HG02852 (cell line): ENCODE measurements around the gene TRABD2B.

Experiments used
- ATAC-seq: cut with Tn5 transposase; IDR thresholded peaks from one replicate; pipeline ENCODE4 v1.9.1; 2021; ENCODE audit warnings: mild to moderate bottlenecking, moderate library complexity; ENCODE audit not compliant: unreplicated experiment

Gene TRABD2B

GRCh38 chr1:47745715-47746609 is 251.2 kb downstream of the TRABD2B start:
- peak; percentile 79 for ATAC-seq

DNA sequence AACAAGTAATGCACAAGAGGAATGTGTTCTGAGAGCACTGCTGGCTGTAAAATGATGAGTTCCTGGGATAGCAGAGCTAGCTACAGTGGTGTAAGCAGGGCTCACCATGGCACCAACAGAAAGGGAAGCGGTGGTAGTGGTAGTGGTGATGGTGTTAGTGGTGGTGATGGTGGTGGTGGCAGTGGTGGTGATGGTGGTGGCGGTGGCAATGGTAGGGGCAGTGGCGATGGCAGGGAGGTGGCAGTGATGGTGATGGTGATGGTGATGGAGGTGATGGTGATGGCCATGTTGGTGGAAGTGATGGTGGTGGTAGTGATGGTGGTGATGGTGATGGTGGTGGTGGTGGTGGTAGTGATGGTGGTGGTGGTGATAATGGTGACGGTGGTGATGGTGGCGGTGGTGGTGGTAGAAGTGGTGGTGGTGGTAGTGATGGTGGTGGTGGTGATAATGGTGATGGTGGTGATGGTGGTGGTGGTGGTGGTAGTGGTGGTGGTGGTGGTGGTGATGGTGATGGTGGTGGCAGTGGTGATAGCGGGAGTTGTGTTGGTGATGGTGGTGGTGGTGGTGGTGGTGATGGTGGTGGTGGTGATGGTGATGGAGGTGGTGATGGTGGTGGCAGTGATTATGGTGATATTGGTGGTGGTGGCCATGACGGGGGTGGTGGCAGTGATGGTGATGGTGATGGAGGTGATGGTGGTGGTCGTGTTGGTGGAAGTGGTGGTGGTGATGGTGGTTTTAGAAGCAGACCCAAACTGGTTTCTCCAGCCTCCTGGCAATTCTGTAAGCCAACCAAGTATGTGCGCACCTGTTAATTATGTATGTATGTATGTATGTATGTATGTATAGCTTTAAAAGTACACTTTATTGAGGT is 254.1 kb downstream of the TRABD2B start:
- no peak for ATAC-seq

DNA sequence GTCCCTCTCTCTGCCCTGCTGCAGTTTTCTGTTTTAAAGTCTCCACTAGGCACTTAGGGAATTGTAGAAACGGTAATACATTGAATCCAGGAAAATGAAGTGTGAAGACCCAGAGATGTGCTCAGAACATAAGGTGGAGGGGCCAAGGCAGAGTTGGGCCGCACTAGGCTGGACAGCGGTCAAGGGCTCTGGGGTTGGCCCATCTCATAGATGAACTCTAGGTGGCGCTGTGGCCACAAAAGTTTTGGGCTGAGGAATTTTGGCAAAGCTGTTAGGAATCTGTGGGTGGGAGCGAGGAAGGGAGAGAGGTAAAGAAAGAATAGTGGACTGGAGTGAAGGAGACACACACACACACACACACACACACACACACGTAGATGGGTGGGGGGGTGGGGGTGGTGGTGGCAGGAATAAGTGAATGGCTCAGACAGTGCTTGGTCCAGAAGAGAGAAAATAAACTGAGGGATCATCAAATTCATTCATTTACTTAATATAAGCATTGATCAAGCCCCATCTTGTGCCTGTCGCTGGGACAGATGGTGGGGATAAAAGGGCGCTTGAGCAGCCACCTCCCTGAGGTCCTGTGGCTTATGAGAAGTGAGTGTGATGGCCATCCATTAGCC is 258.5 kb downstream of the TRABD2B start:
- ATAC-seq = no peak

GRCh38 chr1:47732489-47732888 is 264.7 kb downstream of the TRABD2B start:
- no peak for ATAC-seq

DNA sequence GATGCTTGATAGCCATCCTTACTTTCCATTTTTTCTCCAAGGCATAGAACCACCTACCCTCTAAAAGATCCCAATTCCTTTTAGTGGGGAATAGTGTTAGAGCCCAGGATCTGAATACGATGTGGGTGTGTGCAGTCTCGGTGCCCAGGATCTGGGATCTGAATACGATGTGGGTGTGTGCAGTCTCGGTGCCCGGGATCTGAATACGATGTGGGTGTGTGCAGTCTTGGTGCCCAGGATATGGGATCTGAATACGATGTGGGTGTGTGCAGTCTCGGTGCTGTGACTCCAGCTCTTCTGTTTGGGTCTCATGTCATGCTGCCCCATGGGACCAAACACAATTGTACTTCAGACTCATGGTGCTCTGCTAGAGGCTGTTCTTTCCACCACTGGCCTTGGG is 265.5 kb downstream of the TRABD2B start:
- ATAC-seq = no peak

DNA sequence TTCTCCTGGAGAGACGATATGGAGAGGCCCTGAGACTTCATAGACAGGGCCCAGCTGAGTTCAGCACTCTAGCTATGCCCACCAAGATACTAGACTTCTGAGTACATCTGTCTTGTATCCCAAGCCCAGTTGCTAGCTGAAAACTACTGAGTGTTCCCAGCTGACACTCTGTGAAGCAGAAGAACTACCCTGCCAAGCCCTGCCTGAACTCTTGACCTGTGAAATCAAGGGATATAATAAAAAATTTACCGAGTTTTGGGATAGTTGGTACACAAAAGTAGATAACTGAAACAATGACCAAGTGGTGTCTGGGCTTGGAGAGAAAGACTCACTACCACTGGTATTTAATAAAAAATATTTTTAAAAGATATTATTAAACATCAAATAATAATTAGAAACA is 267.5 kb downstream of the TRABD2B start:
- ATAC-seq = no peak

DNA sequence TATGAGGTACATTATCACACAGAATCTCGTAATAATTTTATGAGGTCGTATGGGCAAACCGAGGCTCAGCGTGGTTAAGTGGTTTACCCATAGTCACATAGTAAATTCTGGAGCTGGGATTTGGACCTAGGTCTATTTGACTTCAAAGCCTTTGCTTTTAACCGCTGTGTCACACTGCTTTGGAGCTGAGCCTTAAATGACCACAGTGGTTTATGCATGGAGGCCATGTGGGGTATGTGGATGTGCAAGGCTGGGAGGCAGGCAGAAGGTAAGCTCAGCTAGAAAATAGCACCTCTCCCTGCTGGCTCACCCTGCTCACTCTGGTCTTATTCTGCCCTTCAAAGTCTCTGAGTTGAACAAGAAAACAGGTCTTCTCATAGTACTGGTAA is 269.5 kb downstream of the TRABD2B start:
- no peak for ATAC-seq

GRCh38 chr1:47727051-47727696 is 270.0 kb downstream of the TRABD2B start:
- ATAC-seq = no peak

DNA sequence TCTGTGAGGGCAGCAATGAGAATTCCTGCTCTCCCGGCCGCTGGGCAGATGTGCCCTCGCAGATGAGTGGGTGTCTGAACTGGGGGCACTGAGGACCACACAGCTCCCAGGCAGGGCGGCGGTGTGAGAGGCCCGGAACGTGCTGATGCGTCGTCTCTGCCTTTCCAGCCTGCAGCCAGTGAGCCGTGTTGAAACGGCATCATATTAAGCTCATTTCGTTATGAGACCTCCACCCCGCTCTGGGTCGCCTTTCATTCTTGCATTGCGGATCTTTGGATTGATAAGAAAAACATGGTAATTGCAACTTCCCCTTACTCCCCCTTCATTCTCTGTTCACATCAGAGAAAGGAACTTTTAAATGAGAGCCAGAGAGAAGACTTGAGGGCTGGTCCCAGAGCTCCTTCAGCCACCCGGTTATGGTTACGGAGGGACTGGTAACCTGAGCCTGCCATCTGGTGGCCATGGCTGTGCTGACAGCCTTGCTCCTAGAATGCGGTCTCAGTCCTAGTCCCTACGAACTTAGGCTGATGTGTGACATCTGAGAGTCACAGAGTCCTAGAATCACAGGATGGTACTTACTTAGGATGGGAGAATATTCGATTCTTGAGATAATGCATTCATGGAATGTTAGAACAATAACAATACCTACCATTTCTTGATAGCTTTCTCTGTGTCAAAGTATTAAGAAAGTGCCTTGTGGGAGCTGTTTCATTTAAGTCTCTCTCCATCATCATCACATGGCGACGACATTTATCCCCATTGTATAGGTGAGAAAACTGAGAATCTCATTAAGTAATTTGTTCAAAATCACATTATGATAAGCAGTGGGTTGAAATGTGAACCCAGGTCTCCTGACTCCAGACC is 271.0 kb downstream of the TRABD2B start:
- peak; percentile 89 for ATAC-seq

DNA sequence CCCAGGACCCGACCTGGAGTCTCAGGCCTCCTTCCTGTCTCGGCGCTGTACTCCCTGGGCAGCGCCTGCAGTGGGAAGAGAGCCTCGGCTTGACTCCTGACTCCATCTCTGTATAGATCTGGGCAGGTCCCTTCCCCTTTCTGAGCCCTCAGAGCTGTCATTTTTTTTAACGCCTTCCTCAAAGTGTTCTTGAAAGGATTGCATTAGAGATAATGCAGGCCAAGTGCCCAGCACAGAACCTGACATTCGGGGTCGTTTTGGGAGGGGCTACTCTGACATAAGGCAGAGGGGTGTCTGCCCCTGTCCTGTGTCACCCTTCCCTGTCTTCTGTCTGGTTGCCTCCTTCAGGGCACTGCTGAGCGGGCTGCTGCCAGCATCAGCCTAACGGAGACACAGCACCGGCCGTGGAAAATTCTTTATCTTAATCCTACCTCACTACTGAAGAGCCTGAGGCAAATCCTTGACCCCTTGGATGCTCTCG is 271.6 kb downstream of the TRABD2B start:
- no peak for ATAC-seq

- ATAC-seq = no peak
Observed at GRCh38 chr1:47725000-47725473, 272.1 kb downstream of the TRABD2B start.

DNA sequence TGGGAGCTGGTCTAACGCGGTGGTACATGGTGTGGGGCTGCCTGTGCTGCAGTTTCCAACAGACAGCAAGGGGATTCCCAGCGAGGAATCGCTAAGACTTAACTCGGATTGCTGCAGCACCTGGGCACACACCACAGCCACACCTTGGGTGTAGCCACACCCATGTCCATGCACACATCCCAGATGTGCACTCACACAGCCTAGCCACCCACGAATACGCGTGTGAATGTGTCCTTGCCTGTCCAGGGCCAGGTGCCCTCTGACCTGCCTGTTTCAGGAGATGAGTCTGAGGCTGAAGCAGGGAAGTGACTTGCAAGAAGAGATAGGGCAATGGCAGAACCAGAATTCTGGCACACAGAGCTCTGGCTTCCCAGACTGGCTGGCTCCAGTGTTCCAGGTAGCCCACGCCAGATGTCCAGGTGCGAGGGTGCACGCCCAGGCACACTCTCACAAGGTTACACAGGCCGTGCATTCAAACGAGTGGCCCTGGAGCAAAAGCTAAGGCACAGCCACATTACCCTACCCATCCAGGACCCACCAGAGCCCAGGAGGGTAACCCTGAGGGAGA is 272.7 kb downstream of the TRABD2B start:
- no peak for ATAC-seq

DNA sequence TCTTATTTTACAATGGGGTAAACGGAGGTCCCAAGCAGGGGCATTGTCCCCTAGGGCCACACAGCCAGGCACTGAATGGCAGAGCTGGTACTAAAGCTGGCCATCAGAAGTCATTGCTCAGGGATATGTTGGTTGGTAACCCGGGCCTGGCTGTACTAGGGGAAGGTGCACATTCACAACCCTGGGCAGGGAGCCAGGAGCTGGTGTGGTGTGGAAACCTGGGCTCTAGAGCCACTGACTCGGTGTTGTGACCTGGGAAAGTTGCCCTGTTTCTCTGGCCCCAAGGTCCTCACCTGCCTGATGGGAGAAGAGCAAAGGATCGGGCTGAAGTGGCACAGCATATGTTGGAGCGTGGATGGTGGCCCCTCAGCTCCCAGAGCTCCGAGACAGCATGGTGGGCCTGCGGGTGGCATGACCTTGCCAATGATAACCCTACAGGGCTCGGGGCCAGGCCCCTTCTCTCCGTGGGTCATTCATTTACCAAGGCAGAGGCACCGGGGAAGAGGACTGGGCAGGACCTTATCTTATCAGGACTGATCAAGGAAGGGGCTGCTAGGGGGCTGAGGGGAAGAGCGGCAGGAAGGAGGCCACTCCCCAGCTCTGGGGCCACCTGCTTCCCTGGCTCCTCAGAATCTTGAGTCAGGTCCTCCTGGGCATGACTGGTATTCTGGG is 274.1 kb downstream of the TRABD2B start:
- ATAC-seq = no peak

GRCh38 chr1:47722101-47722500 is 275.1 kb downstream of the TRABD2B start:
- ATAC-seq = no peak

GRCh38 chr1:47720111-47720510 is 277.1 kb downstream of the TRABD2B start:
- no peak for ATAC-seq

DNA sequence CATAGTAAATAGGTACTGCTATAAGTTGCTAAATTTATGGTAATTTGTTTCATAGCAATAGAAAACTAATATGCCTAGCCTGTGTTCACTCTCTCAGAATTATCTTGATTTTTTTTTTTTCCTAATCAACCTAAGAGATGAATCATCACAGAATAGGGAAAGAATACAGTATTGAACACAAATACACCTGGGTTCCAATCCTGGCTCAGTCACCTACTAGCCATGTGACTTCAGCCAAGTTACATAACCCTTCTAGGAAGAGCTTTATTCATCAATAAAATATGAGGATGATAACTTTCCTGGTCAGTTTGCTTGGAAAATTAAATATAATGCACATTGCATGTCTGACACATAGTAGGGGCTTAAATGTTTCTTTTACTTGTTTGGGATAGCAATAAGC is 279.8 kb downstream of the TRABD2B start:
- no peak for ATAC-seq

DNA sequence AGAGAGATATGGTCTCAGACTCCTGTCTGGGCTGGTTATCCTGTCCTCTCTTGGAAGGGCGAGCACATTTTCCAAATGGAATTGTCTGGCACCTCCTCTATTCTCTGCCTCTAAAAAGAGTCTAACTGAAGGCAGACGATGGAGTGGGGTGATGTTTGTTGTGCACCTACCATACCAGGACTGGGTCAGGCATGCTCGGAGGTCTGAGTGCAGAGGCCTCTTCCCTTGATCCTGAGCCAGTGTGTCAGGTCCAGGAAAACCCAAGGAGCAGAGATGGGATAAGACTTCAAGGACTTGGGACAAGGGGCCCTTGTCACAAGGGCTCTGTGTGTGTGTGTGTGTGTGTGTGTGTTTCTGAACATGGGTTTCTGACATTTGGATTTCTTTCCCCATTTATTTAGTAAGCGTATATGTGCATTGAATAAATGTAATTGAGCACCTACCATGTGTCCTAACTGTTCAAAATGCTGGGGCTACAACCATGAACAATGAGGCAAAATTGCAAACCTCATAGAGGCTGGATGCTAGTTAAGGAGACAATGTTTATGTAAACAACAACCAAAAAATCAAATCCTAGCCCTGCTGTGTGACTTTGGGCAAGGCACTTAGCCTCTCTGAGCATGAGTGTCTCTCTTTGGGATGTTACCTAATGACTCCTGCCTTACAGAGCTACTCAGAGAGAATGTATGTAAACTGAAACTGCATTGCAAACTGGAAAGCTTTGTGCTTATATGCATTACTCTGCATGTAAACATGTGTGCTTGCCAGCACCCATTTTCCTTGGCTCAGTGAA is 283.0 kb downstream of the TRABD2B start:
- ATAC-seq = no peak

- no peak for ATAC-seq
Observed at GRCh38 chr1:47713333-47713953, 283.7 kb downstream of the TRABD2B start.
